ENCODE measurements around the gene PSORS1C1.

The PSORS1C1 gene

GRCh38 chr6:31125586-31126363 lies 11.2 kb downstream of the PSORS1C1 start:
- DNase-seq (ENCODE audit: low read depth in 2 of 2): peak; percentile 40 to 92
- no peak overlapping the region for H3K4me3 ChIP-seq (replicated peaks in 1 of 2; ENCODE audit: low read depth in 2 of 2, low read length in 2 of 2)
- no peak for TF ChIP-seq CTCF (IDR thresholded peaks at IDR 0.05; ENCODE audit: low read depth, low read length)

- DNase-seq (ENCODE audit: low read depth in 2 of 2): no peak
- TF ChIP-seq CTCF (IDR thresholded peaks at IDR 0.05; ENCODE audit: low read depth, low read length): no peak
- H3K4me3 ChIP-seq (replicated peaks in 1 of 2; ENCODE audit: low read depth in 2 of 2, low read length in 2 of 2): no peak overlapping the region
Observed at GRCh38 chr6:31126396-31127175, 12.0 kb downstream of the PSORS1C1 start.

- no peak overlapping the region for H3K4me3 ChIP-seq (replicated peaks in 1 of 2; ENCODE audit: low read depth in 2 of 2, low read length in 2 of 2)
- DNase-seq (ENCODE audit: low read depth in 2 of 2): peak; percentile 46 to 50
- peak; percentile 94 for TF ChIP-seq CTCF (IDR thresholded peaks at IDR 0.05; ENCODE audit: low read depth, low read length)
Observed at GRCh38 chr6:31128093-31128676, 13.6 kb downstream of the PSORS1C1 start.

DNA sequence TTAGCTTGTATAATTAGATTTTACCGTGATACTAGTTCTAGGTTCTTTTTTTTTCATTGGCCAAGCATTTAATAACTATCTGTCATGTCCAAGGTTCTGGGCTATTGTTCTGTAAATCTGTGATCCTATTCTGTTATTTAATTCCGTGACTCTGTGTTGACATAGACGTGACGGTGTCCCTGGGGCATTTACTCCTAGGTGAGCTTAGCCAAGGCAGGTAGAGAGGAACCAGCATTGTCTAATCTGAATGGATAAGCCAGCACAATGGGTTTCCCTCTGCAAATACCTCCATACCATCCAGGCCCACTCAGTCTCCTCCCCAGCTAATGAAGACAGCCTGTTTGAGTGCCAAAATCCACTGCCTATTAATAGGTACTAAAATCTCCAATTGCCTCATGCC lies 14.5 kb downstream of the PSORS1C1 start:
- no peak overlapping the region for H3K4me3 ChIP-seq (replicated peaks in 1 of 2; ENCODE audit: low read depth in 2 of 2, low read length in 2 of 2)
- TF ChIP-seq CTCF (IDR thresholded peaks at IDR 0.05; ENCODE audit: low read depth, low read length): no peak
- no peak for DNase-seq (ENCODE audit: low read depth in 2 of 2)

GRCh38 chr6:31130751-31131150 lies 16.2 kb downstream of the PSORS1C1 start:
- no peak overlapping the region for H3K4me3 ChIP-seq (replicated peaks in 1 of 2; ENCODE audit: low read depth in 2 of 2, low read length in 2 of 2)
- TF ChIP-seq CTCF (IDR thresholded peaks at IDR 0.05; ENCODE audit: low read depth, low read length): no peak
- no peak for DNase-seq (ENCODE audit: low read depth in 2 of 2)

DNA sequence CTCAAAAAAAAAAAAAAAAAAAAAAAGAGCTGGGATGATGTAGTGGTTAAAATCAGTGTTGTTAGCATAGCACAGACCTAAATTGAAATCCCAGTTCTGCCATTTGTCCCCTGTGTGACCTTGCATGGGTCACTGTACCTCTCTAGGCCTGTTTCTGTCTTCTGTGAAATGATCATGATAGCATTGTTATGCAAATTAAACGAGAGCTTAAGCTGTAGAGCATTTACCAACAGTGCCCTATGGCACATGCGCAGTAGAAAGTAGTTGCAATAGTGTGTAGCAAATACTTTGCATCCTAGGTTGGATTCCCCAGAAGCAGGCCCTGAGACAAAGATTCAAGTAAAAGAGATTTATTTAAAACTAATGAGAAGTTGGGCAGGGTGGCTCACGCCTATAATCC lies 17.0 kb downstream of the PSORS1C1 start:
- no peak for TF ChIP-seq CTCF (IDR thresholded peaks at IDR 0.05; ENCODE audit: low read depth, low read length)
- no peak for DNase-seq (ENCODE audit: low read depth in 2 of 2)
- H3K4me3 ChIP-seq (replicated peaks in 1 of 2; ENCODE audit: low read depth in 2 of 2, low read length in 2 of 2): no peak overlapping the region

Measured in cardiac fibroblast (primary cell).